SK-N-SH treated with all-trans-retinoic acid at 6 μM for 48 hours (cell line): ENCODE results near the gene FTCD.

Experiments
- ARNTL ChIP-seq: fragments of 450-650 bp; formaldehyde crosslinking; IDR thresholded peaks from 2 replicates; pipeline ENCODE4 v1.5.0; 2020; ENCODE audit warnings: low read depth, mild to moderate bottlenecking, moderate library complexity, borderline replicate concordance
- CSRNP3 ChIP-seq: fragments of 250-450 bp; sonication (Bioruptor Pico); IDR thresholded peaks from 2 replicates; pipeline ENCODE4 v1.5.1; 2021; ENCODE audit warnings: mild to moderate bottlenecking, moderate library complexity
- TCF4 ChIP-seq: fragments of 250-450 bp; sonication (Bioruptor Pico); IDR thresholded peaks from 2 replicates; pipeline ENCODE4 v1.8.0; 2021; ENCODE audit warnings: mild to moderate bottlenecking, moderate library complexity, borderline replicate concordance
- TOX ChIP-seq: fragments of 250-450 bp; sonication (Bioruptor Pico); IDR thresholded peaks from 2 replicates; pipeline ENCODE4 v1.8.0; 2021; ENCODE audit warnings: mild to moderate bottlenecking, moderate library complexity, borderline replicate concordance
- ZC3H10 ChIP-seq: fragments of 250-450 bp; sonication (Bioruptor Pico); IDR thresholded peaks from 2 replicates; pipeline ENCODE4 v1.5.1; 2021; ENCODE audit warnings: mild to moderate bottlenecking, moderate library complexity
- ZFP3 ChIP-seq: fragments of 250-450 bp; sonication (Bioruptor Pico); IDR thresholded peaks from 2 replicates; pipeline ENCODE4 v1.5.0; 2020; ENCODE audit warnings: mild to moderate bottlenecking, moderate library complexity
- ZFP30 ChIP-seq: fragments of 450-650 bp; formaldehyde crosslinking; IDR thresholded peaks from 2 replicates; pipeline ENCODE4 v1.5.0; 2022; ENCODE audit warnings: mild to moderate bottlenecking, moderate library complexity
- ZNF565 ChIP-seq: fragments of 450-650 bp; formaldehyde crosslinking; conservative IDR thresholded peaks from 2 replicates; pipeline ENCODE4 v1.5.0; 2020; ENCODE audit warnings: low read depth, mild to moderate bottlenecking, moderate library complexity
- ZNF8 ChIP-seq: fragments of 450-650 bp; formaldehyde crosslinking; IDR thresholded peaks from 2 replicates; pipeline ENCODE4 v1.5.0; 2020; ENCODE audit warnings: mild to moderate bottlenecking, moderate library complexity
- TF ChIP-seq, protein P1 (sequence below): fragments of 250-450 bp; sonication (Bioruptor Pico); IDR thresholded peaks from 2 replicates; pipeline ENCODE4 v1.8.0; 2020; ENCODE audit warnings: mild to moderate bottlenecking, moderate library complexity, borderline replicate concordance
- TF ChIP-seq, protein P2 (sequence below): fragments of 250-450 bp; sonication (Bioruptor Pico); IDR thresholded peaks from 2 replicates; pipeline ENCODE4 v1.5.1; 2020; ENCODE audit warnings: low read depth, mild to moderate bottlenecking, moderate library complexity
- TF ChIP-seq, protein P3 (sequence below): fragments of 250-450 bp; sonication (Bioruptor Pico); IDR thresholded peaks from 2 replicates; pipeline ENCODE4 v1.8.0; 2021; ENCODE audit warnings: low read depth, mild to moderate bottlenecking, moderate library complexity, borderline replicate concordance

GRCh38 chr21:46099476-46099875 is 55.9 kb downstream of the FTCD start:
- TF ChIP-seq ZC3H10 = no peak
- no peak for TF ChIP-seq ARNTL (CRISPR knock-in tag)
- TF ChIP-seq CSRNP3 (CRISPR knock-in tag) = no peak
- no peak for TF ChIP-seq ZFP3 (CRISPR knock-in tag)
- TF ChIP-seq ZFP30 (CRISPR knock-in tag) = no peak
- TF ChIP-seq, protein P1, sequence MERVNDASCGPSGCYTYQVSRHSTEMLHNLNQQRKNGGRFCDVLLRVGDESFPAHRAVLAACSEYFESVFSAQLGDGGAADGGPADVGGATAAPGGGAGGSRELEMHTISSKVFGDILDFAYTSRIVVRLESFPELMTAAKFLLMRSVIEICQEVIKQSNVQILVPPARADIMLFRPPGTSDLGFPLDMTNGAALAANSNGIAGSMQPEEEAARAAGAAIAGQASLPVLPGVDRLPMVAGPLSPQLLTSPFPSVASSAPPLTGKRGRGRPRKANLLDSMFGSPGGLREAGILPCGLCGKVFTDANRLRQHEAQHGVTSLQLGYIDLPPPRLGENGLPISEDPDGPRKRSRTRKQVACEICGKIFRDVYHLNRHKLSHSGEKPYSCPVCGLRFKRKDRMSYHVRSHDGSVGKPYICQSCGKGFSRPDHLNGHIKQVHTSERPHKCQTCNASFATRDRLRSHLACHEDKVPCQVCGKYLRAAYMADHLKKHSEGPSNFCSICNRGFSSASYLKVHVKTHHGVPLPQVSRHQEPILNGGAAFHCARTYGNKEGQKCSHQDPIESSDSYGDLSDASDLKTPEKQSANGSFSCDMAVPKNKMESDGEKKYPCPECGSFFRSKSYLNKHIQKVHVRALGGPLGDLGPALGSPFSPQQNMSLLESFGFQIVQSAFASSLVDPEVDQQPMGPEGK (CRISPR knock-in tag) = no peak
- TF ChIP-seq ZNF565 = no peak
- TF ChIP-seq, protein P2, sequence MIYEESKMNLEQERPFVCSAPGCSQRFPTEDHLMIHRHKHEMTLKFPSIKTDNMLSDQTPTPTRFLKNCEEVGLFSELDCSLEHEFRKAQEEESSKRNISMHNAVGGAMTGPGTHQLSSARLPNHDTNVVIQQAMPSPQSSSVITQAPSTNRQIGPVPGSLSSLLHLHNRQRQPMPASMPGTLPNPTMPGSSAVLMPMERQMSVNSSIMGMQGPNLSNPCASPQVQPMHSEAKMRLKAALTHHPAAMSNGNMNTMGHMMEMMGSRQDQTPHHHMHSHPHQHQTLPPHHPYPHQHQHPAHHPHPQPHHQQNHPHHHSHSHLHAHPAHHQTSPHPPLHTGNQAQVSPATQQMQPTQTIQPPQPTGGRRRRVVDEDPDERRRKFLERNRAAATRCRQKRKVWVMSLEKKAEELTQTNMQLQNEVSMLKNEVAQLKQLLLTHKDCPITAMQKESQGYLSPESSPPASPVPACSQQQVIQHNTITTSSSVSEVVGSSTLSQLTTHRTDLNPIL (CRISPR knock-in tag) = no peak
- TF ChIP-seq TCF4 (CRISPR knock-in tag) = no peak
- TF ChIP-seq ZNF8 (CRISPR knock-in tag) = no peak
- no peak for TF ChIP-seq TOX (CRISPR knock-in tag)
- TF ChIP-seq, protein P3, sequence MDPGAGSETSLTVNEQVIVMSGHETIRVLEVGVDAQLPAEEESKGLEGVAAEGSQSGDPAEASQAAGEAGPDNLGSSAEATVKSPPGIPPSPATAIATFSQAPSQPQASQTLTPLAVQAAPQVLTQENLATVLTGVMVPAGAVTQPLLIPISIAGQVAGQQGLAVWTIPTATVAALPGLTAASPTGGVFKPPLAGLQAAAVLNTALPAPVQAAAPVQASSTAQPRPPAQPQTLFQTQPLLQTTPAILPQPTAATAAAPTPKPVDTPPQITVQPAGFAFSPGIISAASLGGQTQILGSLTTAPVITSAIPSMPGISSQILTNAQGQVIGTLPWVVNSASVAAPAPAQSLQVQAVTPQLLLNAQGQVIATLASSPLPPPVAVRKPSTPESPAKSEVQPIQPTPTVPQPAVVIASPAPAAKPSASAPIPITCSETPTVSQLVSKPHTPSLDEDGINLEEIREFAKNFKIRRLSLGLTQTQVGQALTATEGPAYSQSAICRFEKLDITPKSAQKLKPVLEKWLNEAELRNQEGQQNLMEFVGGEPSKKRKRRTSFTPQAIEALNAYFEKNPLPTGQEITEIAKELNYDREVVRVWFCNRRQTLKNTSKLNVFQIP = no peak
